Stimulated activated CD8-positive, alpha-beta memory T cell treated with anti-CD3 and anti-CD28 coated beads, Interleukin-7, amount 100 ng/mL, for 1 hour (primary cell): ENCODE results near the gene MZF1.
A peak's percentile ranks its signal among the peaks of the same experiment; 100 is the strongest.

ENCODE experiments used
- DNase-seq, 2 donors: peaks; one replicate each; pipeline ENCODE4 v3.0.0-alpha.2; 2020; ENCODE audit warnings: low read depth in 2 of 2

The MZF1 gene

GRCh38 chr19:58570770-58571574 lies 2.2 kb downstream of the MZF1 start:
- no peak for DNase-seq

GRCh38 chr19:58569943-58570670 lies 3.0 kb downstream of the MZF1 start:
- DNase-seq, result no peak

GRCh38 chr19:58569191-58569942 lies 3.8 kb downstream of the MZF1 start:
- DNase-seq, result no peak

GRCh38 chr19:58568453-58569130 lies 4.5 kb downstream of the MZF1 start:
- no peak for DNase-seq

- no peak for DNase-seq
Measured at GRCh38 chr19:58566989-58567388, 6.1 kb downstream of the MZF1 start.

GRCh38 chr19:58563823-58564222 lies 9.3 kb downstream of the MZF1 start:
- no peak for DNase-seq

GRCh38 chr19:58563034-58563573 lies 10.0 kb downstream of the MZF1 start:
- no peak for DNase-seq

GRCh38 chr19:58562122-58563033 lies 10.8 kb downstream of the MZF1 start:
- no peak for DNase-seq

- no peak for DNase-seq
Measured at GRCh38 chr19:58561373-58562121, 11.6 kb downstream of the MZF1 start.

GRCh38 chr19:58560921-58561320 lies 12.2 kb downstream of the MZF1 start:
- DNase-seq, result no peak

- DNase-seq, result no peak
Measured at GRCh38 chr19:58560007-58560887, 12.9 kb downstream of the MZF1 start.

GRCh38 chr19:58559275-58560006 lies 13.7 kb downstream of the MZF1 start:
- no peak for DNase-seq

- peak; percentile 99 for DNase-seq
Measured at GRCh38 chr19:58558623-58559274, 14.4 kb downstream of the MZF1 start.

GRCh38 chr19:58558066-58558622 lies 15.0 kb downstream of the MZF1 start, which contains the start of gene UBE2M:
TSS of gene UBE2M (minus strand) at chr19:58558611. CDS start at chr19:58558381, 230 bp downstream.
- no peak for DNase-seq

- DNase-seq, result no peak
Measured at GRCh38 chr19:58557221-58558065, 15.7 kb downstream of the MZF1 start.

- no peak for DNase-seq
Measured at GRCh38 chr19:58556622-58557220, 16.4 kb downstream of the MZF1 start.
